NCI-H1436 treated with DMSO at 0.1 percent for 48 hours (cell line): Measurements from ENCODE around the gene ECD.
A peak's percentile ranks its signal among the peaks of the same experiment; 100 is the strongest.

Experiments
- DNase-seq: peaks from one replicate; lab custom pipeline; 2025; lab: John Stamatoyannopoulos, UW

ECD gene

DNA sequence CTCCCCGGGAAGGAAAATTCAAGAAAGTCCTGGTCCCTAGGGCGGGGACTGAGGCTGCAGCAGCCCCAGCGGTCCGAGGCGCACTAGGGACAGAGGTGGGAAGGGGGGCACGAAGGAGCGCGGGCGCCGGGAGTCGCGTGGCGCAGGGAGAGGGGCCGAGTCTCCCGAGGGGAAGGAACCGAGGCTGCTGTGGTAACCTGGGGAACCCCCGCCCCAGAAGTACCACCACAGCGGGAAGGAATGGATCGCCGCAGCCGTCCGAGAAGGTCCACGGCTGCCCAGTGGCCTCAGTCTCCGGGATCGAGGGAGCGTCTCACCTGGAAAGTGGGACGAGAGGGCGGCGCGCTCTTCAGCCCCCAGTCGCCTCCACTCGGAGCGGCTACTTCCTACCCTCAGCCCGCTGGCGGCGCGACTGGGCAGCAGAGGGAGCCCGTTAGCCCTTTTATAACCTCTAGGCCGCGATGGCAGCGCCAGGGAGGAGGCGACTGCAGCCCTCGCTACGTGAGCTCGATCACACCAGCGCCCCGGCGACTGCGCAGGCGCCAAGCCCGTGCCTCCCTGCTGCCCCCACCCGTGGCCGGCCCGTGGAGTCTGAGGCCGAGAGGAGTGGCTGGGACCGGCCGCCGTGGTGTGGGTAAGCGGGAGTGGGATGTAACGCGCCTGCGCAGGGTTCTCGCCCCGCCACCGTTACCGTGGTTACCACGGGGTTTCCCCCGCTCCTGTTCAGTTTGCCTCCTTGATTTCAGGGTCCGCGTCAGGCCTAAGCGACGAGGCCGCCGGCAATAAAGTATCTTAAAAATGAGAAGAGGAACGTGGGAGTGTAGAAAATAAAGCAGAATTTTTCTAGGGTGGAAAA, 71.1 kb downstream of the ECD start, which contains the start of gene P4HA1:
TSS of gene P4HA1 (minus strand) at position 418 of the 856 bp plus-strand sequence. CDS start 21,983 bp downstream, outside the sequence.
- peak; percentile 87 for DNase-seq

GRCh38 chr10:73096041-73096448, 71.8 kb downstream of the ECD start:
- DNase-seq: no peak

DNA sequence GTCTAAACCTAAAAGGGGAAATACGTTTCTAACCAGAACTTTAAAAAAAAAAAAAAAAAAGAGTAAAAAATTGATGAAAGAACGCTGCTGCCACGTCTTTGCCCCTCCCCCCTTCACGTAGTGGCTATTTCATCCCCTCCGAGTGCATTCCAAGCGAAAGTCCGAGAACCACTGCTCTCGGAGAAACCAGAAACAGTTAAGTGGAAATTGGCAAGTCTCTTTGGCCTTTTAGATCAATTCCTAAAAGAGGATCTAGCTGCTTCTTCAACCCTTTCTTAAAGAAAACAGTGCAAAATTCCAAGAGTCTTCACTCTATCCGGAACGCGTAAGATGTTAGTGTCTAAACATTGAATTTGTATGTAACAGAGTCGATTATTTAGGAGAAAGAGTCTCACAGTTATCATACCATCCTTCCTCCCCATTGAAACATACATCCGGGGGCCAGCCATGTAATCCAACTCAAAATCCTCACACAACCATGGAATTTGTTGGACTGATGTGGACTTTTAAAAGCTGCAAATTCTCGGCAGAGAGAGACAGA, 72.3 kb downstream of the ECD start:
- no peak for DNase-seq

DNA sequence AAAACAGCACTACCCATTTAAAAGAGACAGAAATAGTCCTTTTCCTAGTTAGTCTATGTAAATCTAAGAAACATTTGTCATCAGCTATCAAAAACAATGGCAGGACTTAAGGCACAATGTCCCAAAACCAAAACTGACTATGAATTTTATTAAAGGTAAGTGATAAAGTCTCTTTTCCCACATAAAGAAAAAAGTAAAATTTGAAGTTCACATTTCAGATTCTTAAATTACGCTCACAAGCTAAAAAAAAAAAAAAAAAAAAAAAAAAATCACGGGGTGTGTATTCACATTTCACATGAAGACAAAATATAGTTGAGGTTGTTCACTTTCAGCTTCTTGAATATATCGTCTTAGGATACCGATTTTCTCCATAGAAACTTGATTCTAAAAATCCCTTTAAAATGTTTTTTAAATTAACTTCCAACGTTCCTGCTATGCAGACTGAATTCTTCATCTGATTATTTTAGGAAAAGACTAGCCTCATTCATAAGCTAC, 72.8 kb downstream of the ECD start:
- DNase-seq: no peak

GRCh38 chr10:73093922-73094850, 73.6 kb downstream of the ECD start:
- DNase-seq: no peak

- DNase-seq: no peak
These were observed 75.0 kb downstream of the ECD start for GRCh38 chr10:73092830-73093229.

- DNase-seq: no peak
These were observed 79.5 kb downstream of the ECD start for GRCh38 chr10:73088304-73088703.

- DNase-seq: no peak
These were observed 81.0 kb downstream of the ECD start for GRCh38 chr10:73086816-73087215.

GRCh38 chr10:73084209-73084608, 83.6 kb downstream of the ECD start:
- DNase-seq: no peak
